GM19455 (cell line): ENCODE results near the gene RAB21.

ENCODE experiments used
- ATAC-seq: cut with Tn5 transposase; IDR thresholded peaks from one replicate; pipeline ENCODE4 v1.9.1; 2021; ENCODE audit not compliant: unreplicated experiment

Gene RAB21

GRCh38 chr12:71754461-71755145 lies at the start of gene RAB21:
Gene RAB21 (plus strand): TSS chr12:71754863. CDS start chr12:71755130, 267 bp downstream.
- peak; percentile 97 for ATAC-seq

GRCh38 chr12:71704920-71705319 lies 49.7 kb upstream of the RAB21 start:
- no peak for ATAC-seq

- ATAC-seq = no peak
Measured at GRCh38 chr12:71708658-71709057, 46.0 kb upstream of the RAB21 start.

GRCh38 chr12:71710276-71711125 lies 44.2 kb upstream of the RAB21 start:
- ATAC-seq = no peak

GRCh38 chr12:71718611-71719010 lies 36.1 kb upstream of the RAB21 start:
- no peak for ATAC-seq

GRCh38 chr12:71719647-71720370 lies 34.9 kb upstream of the RAB21 start:
- no peak for ATAC-seq

GRCh38 chr12:71721783-71722505 lies 32.7 kb upstream of the RAB21 start:
- ATAC-seq = no peak

GRCh38 chr12:71725011-71725410 lies 29.7 kb upstream of the RAB21 start:
- no peak for ATAC-seq

GRCh38 chr12:71726548-71726947 lies 28.1 kb upstream of the RAB21 start:
- no peak for ATAC-seq

- no peak for ATAC-seq
Measured at GRCh38 chr12:71727958-71728357, 26.7 kb upstream of the RAB21 start.

GRCh38 chr12:71730936-71731335 lies 23.7 kb upstream of the RAB21 start:
- no peak for ATAC-seq

- ATAC-seq = no peak
Measured at GRCh38 chr12:71731439-71732356, 23.0 kb upstream of the RAB21 start.

- ATAC-seq = no peak
Measured at GRCh38 chr12:71732357-71732712, 22.3 kb upstream of the RAB21 start.

- ATAC-seq = no peak
Measured at GRCh38 chr12:71737197-71737596, 17.5 kb upstream of the RAB21 start.

- no peak for ATAC-seq
Measured at GRCh38 chr12:71742998-71743397, 11.7 kb upstream of the RAB21 start.

GRCh38 chr12:71744522-71745300 lies 10.0 kb upstream of the RAB21 start:
- ATAC-seq = no peak

- ATAC-seq = peak; percentile 82
Measured at GRCh38 chr12:71746974-71747611, 7.6 kb upstream of the RAB21 start.

GRCh38 chr12:71748081-71748850 lies 6.4 kb upstream of the RAB21 start:
- ATAC-seq = no peak
